HepG2 (cell line): ENCODE data around the gene MAPK11. TPM values are rescaled to one million over a fixed set of nuclear protein-coding genes. Genes with fewer than 3 reads are reported as not detected.
A peak's percentile ranks its signal among the peaks of the same experiment; 100 is the strongest.

ENCODE experiments used
- AGO2 ChIP-seq: fragments of 200-400 bp; formaldehyde crosslinking; optimal IDR thresholded peaks from 2 replicates; pipeline ENCODE3; 2017; ENCODE audit warnings: mild to moderate bottlenecking, low read depth, low read length, moderate library complexity
- ARNT ChIP-seq: fragments of 450-650 bp; IDR thresholded peaks from 2 replicates; pipeline ENCODE4 v1.6.1; 2017
- BRCA1 ChIP-seq: sonication (generic); formaldehyde crosslinking; IDR thresholded peaks from 2 replicates; pipeline ENCODE4 v1.4.0; 2020; ENCODE audit warnings: missing genetic modification reagents
- HNF4A ChIP-seq: sonication (generic); formaldehyde crosslinking; IDR thresholded peaks from 2 replicates; pipeline ENCODE4 v1.4.0; 2020; ENCODE audit warnings: missing genetic modification reagents
- MAFF ChIP-seq: IDR thresholded peaks from 2 replicates; pipeline ENCODE4 v1.6.1; 2011; ENCODE audit warnings: low read depth, low read length, improper control_type of control experiment
- MED1 ChIP-seq: sonication (generic); formaldehyde crosslinking; IDR thresholded peaks from 2 replicates; pipeline ENCODE4 v1.4.0; 2020; ENCODE audit warnings: missing genetic modification reagents
- NAIF1 ChIP-seq: sonication (generic); formaldehyde crosslinking; IDR thresholded peaks from 2 replicates; pipeline ENCODE4 v1.5.0; 2020; ENCODE audit warnings: mild to moderate bottlenecking, missing genetic modification reagents, borderline replicate concordance
- NR3C1 ChIP-seq: sonication (generic); formaldehyde crosslinking; IDR thresholded peaks from 2 replicates; pipeline ENCODE4 v1.4.0; 2020; ENCODE audit warnings: missing genetic modification reagents
- PHF21A ChIP-seq: sonication (generic); formaldehyde crosslinking; IDR thresholded peaks from 2 replicates; pipeline ENCODE4 v1.5.0; 2020; ENCODE audit warnings: mild to moderate bottlenecking, missing genetic modification reagents
- TGIF2 ChIP-seq: IDR thresholded peaks from 2 replicates; pipeline ENCODE4 v1.6.1; 2016; ENCODE audit warnings: control low read depth, missing compliant biosample characterization
- WIZ ChIP-seq: sonication (generic); formaldehyde crosslinking; IDR thresholded peaks from 2 replicates; pipeline ENCODE4 v1.5.1; 2020; ENCODE audit warnings: mild to moderate bottlenecking, missing genetic modification reagents
- ZBTB14 ChIP-seq: sonication (generic); formaldehyde crosslinking; IDR thresholded peaks from 2 replicates; pipeline ENCODE4 v1.4.0; 2020; ENCODE audit warnings: missing genetic modification reagents
- ZBTB3 ChIP-seq: sonication (generic); formaldehyde crosslinking; IDR thresholded peaks from 2 replicates; pipeline ENCODE4 v1.4.0; 2020; ENCODE audit warnings: low read depth, mild to moderate bottlenecking, moderate library complexity, missing genetic modification reagents, borderline replicate concordance
- ZBTB40 ChIP-seq, 2 experiments: fragments of 450-650 bp in 1 of 2; sonication (generic) in 1 of 2; formaldehyde crosslinking in 1 of 2; IDR thresholded peaks; 2 replicates each; pipeline versions ENCODE4 v1.6.1 to v1.8.0; 2016 to 2022; ENCODE audit warnings: antibody characterized with exemption in 1 of 2, mild to moderate bottlenecking in 1 of 2, missing genetic modification reagents in 1 of 2
- ZBTB7A ChIP-seq: sonication (generic); formaldehyde crosslinking; IDR thresholded peaks from 2 replicates; pipeline ENCODE4 v1.8.0; 2022; ENCODE audit warnings: mild to moderate bottlenecking, missing genetic modification reagents
- ZGPAT ChIP-seq: IDR thresholded peaks from 2 replicates; pipeline ENCODE4 v1.6.1; 2016; ENCODE audit warnings: mild to moderate bottlenecking
- ZNF260 ChIP-seq: sonication (generic); formaldehyde crosslinking; IDR thresholded peaks from 2 replicates; pipeline ENCODE4 v1.4.0; 2020; ENCODE audit warnings: missing genetic modification reagents, low read depth, mild to moderate bottlenecking, borderline replicate concordance
- ZNF530 ChIP-seq: sonication (generic); formaldehyde crosslinking; IDR thresholded peaks from 2 replicates; pipeline ENCODE4 v1.5.0; 2020; ENCODE audit warnings: low read depth, mild to moderate bottlenecking, missing genetic modification reagents
- ZNF776 ChIP-seq: sonication (generic); formaldehyde crosslinking; IDR thresholded peaks from 2 replicates; pipeline ENCODE4 v1.4.0; 2020; ENCODE audit warnings: mild to moderate bottlenecking, missing genetic modification reagents
- polyA plus RNA-seq, 8 experiments: library from polyadenylated mRNA; depleted of rRNA in 3 of 8; stranded (reverse) in 7 of 8; unstranded in 1 of 8; fragments of >200 nt; fragmentation: Illumina TruSeq in 4 of 8; extraction: Trizol in 4 of 8; gene quantifications; 2 replicates each; pipeline versions ENCODE4 v1.2.1 to v1.2.3, GENCODE V29; 2011 to 2016; ENCODE audit warnings: low read depth in 4 of 8, missing spikeins in 1 of 8, mixed read lengths in 1 of 8; ENCODE audit not compliant: insufficient read depth in 1 of 8
- total RNA-seq, 5 experiments: library from RNA; depleted of rRNA; stranded (reverse); fragments of >200 nt; fragmentation: Illumina TruSeq; extraction: Trizol; gene quantifications; 2 replicates each; pipeline ENCODE4 v1.2.3, GENCODE V29; 2016; ENCODE audit warnings: low read depth in 1 of 5

MAPK11 gene
- total and polyA plus RNA-seq, 2 of the 13 experiments (the other 11 are each of a cell fraction or from before 2014, with no cell fraction given): 0.15 to 0.17 TPM

- peak; percentile 66; the same call in 1 of the 2 replicates for TF ChIP-seq ZGPAT
- TF ChIP-seq ZNF530 (CRISPR knock-in tag): no peak
- no peak for TF ChIP-seq ZNF260 (CRISPR knock-in tag)
- TF ChIP-seq MED1 (CRISPR knock-in tag): no peak; the same call in 1 of the 2 replicates
- peak; percentile 28; the same call in 1 of the 2 replicates for TF ChIP-seq PHF21A (CRISPR knock-in tag)
- no peak for TF ChIP-seq HNF4A
- no peak for TF ChIP-seq AGO2
- no peak for TF ChIP-seq NR3C1
- no peak for TF ChIP-seq MAFF
- peak; percentile 95; the same call in 1 of the 2 replicates for TF ChIP-seq WIZ (CRISPR knock-in tag)
- no peak for TF ChIP-seq ZBTB7A (CRISPR knock-in tag)
- TF ChIP-seq ZBTB3 (CRISPR knock-in tag): no peak
- TF ChIP-seq ARNT: no peak
- peak; percentile 60; the same call in 1 of the 2 replicates for TF ChIP-seq ZNF776 (CRISPR knock-in tag)
- peak; percentile 94 for TF ChIP-seq BRCA1 (CRISPR knock-in tag)
- no peak; the same call in 1 of the 2 replicates for TF ChIP-seq NAIF1 (CRISPR knock-in tag)
- TF ChIP-seq TGIF2 (CRISPR knock-in tag): peak; percentile 96
- no peak for TF ChIP-seq ZBTB14 (CRISPR knock-in tag)
- no peak for TF ChIP-seq ZBTB40 (IDR thresholded peaks at IDR 0.05)
- no peak for TF ChIP-seq ZBTB40 (CRISPR knock-in tag; IDR thresholded peaks at IDR 0.05)
These were observed 650 bp upstream of the MAPK11 start (continued) for GRCh38 chr22:50270666-50271394.
